HG03469 (cell line): Measurements from ENCODE around the gene CEP95.
"Not testable (repeated sequence)": the region's sequence is repeated elsewhere in the genome, so short reads cannot be mapped to it uniquely, and the experiment has no call there.

Experiments
- ATAC-seq: cut with Tn5 transposase; IDR thresholded peaks from one replicate; pipeline ENCODE4 v1.9.1; 2021; ENCODE audit warnings: mild to moderate bottlenecking, moderate library complexity, moderate number of reproducible peaks; ENCODE audit not compliant: unreplicated experiment

The CEP95 gene

DNA sequence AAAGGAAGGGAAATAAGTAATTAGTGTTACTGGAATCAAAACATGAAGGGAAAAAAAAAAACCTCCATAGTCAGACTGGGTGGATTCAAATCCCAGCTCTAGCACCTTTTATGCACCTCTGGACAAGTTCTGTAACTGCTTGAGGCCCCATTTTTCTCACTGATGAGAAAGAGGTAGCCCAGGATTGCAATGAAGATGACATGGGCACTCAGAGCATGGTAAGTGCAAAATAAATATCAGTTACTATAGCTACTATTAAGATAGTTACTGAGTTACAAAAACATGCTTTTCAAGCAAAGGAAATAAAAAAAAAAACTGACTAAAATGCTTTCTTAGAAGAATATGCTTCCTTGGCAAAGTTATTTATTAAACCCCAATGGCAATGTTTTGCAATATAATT, 58.8 kb downstream of the CEP95 start:
- no peak for ATAC-seq

DNA sequence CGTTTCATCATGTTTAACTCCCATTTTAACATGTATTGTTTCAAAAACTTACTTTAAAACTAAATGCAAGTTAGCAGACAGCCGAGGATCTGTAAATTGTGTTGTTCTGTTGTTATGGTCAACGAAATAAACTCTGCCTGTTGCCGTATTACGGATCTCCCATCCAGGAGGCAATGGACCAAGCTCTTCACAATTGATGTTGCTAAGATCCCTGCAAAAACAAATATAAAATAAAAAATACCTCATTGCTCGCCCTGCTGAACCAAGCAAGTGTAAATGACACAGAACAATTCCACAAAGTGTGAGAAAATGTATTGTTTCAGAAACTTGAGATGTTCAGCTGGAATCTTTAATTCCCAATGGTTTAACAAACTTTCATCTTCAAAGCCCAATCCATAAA, 65.0 kb downstream of the CEP95 start:
- ATAC-seq = no peak

DNA sequence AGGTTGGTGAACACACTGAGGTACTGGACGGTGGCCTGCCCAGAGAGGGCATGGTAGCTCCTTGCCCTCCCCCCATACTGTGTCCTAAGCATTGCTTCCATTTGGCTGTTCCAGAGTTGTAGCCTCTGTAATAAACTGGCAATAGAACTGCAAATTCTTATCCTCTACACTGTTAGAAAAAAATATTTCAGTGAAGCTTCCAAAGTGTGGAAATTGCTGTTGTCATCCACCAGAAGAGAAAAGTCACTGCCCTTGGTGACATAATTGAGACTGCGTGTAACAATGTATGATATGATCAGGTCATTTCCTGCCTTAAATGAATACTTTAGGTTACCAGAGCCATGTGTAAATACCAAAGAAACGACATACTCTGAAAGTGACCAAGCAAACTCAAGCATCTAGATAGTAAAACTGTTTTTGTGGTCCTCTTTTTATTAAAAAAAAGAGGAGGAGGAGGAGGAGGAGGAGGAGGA, 65.9 kb downstream of the CEP95 start:
- no peak for ATAC-seq

DNA sequence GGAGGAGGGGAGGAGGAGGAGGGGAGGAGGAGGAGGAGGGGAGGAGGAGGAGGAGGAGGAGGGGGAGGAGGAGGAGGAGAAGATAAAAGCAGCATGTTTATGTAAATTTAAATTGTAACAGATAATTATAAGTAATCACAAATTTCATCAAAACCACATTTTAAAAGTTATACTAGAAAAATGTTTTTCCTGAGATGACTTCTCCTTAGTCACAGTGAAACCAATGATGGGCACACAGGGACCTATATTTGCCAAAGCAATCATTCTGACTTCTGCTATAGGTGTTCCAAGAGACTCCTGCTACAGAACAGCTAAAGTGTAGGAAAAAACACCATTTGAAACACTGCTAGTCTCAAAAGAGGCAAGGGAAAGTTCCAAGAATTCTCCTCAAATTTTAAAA, 66.4 kb downstream of the CEP95 start:
- ATAC-seq = no peak

DNA sequence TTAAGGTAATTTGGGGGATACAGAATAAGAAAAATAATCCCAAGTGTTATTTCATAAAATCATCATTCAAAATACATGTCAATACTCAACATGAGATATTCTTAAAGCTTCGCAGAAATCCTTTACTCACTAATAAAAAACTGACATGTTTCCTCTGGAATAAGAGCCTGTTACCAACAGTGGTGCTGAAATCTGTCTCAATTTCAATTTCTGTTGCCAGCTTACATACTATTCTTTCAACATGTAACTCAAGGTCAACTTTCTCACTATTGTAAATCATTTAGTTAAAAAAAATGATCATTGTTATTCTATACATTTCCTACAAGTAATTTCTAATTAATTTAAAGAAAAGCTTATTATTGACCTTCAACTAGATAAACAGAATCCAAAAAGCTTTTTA, 67.9 kb downstream of the CEP95 start:
- no peak for ATAC-seq

DNA sequence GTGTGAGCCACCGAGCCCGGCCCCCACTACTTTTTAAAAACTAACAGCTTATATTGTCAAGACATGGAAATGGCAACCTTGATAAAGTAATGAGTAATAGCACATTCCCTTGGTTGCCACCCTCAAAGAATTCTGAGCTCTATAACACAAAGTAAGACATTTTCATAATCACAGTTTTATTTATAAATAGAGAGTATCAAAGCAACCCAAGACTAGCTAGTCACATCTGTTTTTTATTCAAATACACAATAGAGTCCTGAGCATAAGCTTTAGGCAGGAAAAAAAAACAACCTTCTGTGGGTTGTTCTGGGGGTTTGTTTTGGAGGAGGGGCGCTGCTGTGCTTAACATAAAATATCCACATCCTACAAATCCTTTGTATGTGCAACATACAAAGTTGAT, 68.7 kb downstream of the CEP95 start:
- ATAC-seq = no peak

DNA sequence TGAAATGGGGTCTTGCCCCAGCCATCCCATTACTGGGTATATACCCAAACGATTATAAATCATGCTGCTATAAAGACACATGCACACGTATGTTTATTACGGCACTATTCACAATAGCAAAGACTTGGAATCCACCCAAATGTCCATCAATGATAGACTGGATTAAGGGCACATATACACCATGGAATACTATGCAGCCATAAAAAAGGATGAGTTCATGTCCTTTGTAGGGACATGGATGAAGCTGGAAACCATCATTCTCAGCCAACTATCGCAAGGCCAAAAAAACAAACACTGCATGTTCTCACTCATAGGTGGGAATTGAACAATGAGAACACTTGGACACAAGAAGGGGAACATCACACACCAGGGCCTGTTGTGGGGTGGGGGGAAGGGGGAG, 70.2 kb downstream of the CEP95 start:
- ATAC-seq = not testable (repeated sequence)

DNA sequence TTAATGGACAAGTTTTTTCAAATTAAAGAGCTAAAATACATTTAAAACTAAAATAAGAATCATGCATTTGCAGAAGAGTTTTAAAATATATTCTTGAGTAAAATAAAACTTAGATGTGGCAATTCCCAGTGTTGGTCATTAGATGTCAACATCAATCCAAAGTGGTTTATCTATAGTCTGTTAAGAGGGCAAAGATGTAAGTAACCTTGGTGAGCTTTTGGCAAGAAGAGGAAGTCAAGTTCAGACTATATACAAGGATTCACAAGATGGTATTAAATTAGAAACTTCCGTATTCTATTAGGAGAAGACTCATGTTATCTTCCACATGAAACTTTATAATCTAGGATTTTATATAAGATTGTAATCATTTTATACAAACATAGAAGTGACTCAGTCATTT, 73.1 kb downstream of the CEP95 start:
- no peak for ATAC-seq

DNA sequence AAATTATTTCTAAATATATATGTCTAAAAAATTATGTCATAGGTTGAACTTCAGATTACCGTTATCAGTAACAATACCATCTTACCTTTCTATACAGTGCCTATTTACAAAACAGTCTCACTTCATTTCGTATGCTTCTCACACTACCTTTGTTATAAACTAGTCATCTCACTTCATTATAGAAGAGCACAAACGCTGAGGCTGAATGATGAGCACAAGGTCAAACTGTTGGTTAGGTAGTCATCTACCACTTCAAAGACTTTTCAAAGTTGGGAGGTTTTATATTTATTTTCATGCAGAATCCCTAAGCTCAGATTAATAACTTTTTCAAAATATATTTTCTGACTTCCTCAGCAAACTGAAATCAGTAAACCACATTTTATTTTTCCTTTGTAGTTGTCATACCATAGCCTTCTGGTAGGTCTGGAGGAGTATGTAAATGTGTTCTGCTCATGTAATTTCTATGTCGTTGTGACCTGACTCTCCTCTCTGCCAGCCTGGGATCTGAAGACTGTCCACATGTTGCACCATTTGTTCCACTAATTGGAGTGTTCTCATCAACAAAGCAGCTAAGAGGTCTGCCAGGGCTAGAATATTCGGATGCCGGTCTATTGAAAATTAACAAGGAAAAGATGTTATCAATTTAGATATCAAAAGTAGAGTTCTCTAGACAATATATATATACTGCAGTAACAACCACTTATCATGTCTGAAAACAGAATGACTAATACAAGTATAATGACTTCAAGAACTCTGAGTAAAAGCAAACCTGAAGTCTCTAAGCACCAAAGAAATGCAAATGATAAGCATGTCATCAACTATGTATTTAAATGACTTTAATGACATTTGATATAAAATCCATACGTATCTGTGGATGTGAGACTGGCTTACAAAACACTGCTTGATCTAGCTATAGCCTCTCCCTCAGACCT, 73.9 kb downstream of the CEP95 start:
- ATAC-seq = no peak

DNA sequence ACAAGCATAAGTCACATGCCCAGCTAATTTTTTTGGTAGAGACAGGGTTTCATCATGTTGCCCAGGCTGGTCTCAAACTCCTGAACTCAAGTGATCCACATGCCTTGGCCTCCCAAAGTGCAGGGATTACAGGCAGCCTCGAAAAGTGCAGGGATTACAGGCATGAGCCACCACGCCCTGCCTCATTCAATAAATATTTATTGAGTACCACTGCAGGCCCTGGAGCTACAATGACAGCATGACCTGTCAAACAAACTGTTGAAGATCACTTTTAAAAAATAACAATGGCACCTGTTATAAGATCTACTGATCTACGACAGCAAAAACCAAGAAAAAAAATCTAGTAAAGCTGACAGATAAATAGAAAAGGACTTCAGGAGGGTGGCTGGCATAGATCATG, 76.3 kb downstream of the CEP95 start:
- ATAC-seq = no peak

DNA sequence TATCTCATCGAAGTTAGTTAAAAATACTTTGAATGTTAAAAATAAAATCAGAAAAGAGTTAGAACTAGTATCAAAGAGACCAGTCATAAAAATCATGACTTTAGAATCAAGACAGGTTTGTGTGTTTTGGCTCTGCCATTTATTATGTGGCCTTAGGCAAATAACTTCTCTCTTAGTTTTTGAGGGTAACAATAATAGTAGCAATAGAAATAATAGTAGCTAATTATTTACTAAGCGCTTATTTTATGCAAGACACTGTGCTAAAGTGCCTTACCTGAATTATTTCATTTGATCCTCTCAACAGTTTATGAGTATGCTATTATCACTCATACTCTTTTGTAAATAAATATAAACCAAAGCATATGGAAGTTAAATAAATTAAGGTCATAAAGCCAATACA, 78.4 kb downstream of the CEP95 start:
- ATAC-seq = no peak
